OCI-LY1 (cell line): ENCODE measurements around the gene TAS2R30.

Experiments used
- H2AFZ ChIP-seq: fragments of 200-600 bp; sonication (generic), shearing (Covaris generic); 2 replicates; pipeline ENCODE4 v1.6.0; 2014; ENCODE audit warnings: antibody characterized with exemption, mild to moderate bottlenecking, low read length
- H3F3A ChIP-seq: fragments of 200-600 bp; sonication (generic), shearing (Covaris generic); 2 replicates; pipeline ENCODE4 v1.6.0; 2014; ENCODE audit warnings: mild to moderate bottlenecking, antibody characterized with exemption, low read length, moderate library complexity; ENCODE audit not compliant: insufficient read depth
- H3K27ac ChIP-seq: fragments of 200-600 bp; sonication (generic); 2 replicates; pipeline ENCODE4 v1.5.1; 2014; ENCODE audit warnings: low read length, mixed run types, mild to moderate bottlenecking, low read depth; ENCODE audit not compliant: poor library complexity, severe bottlenecking
- H3K27me3 ChIP-seq: fragments of 200-600 bp; sonication (generic); 2 replicates; pipeline ENCODE4 v1.6.0; 2014; ENCODE audit warnings: antibody characterized with exemption, mild to moderate bottlenecking, low read length, moderate library complexity; ENCODE audit not compliant: insufficient read depth
- H3K36me3 ChIP-seq: fragments of 200-600 bp; sonication (generic); 2 replicates; pipeline ENCODE4 v1.6.1; 2014; ENCODE audit warnings: mild to moderate bottlenecking, antibody characterized with exemption, low read length, moderate library complexity, mixed read lengths; ENCODE audit not compliant: insufficient read depth
- H3K4me1 ChIP-seq: fragments of 200-600 bp; sonication (generic); 2 replicates; pipeline ENCODE4 v1.5.1; 2014; ENCODE audit warnings: mild to moderate bottlenecking, low read length, moderate library complexity; ENCODE audit not compliant: insufficient read depth, severe bottlenecking
- H3K4me2 ChIP-seq: fragments of 200-600 bp; sonication (generic), shearing (Covaris generic); 2 replicates; pipeline ENCODE4 v1.6.1; 2014; ENCODE audit warnings: low read length
- H3K4me3 ChIP-seq: fragments of 200-600 bp; sonication (generic); 2 replicates; pipeline ENCODE4 v1.5.1; 2014; ENCODE audit warnings: low read length, low read depth, mild to moderate bottlenecking, mixed read lengths; ENCODE audit not compliant: poor library complexity, severe bottlenecking
- H3K79me2 ChIP-seq: fragments of 200-600 bp; shearing (Covaris generic); 2 replicates; pipeline ENCODE4 v1.6.1; 2016; ENCODE audit warnings: mixed run types, low read length, mixed read lengths; ENCODE audit not compliant: insufficient read depth
- H3K9ac ChIP-seq: fragments of 200-600 bp; sonication (generic), shearing (Covaris generic); 2 replicates; pipeline ENCODE4 v1.6.1; 2014; ENCODE audit warnings: mild to moderate bottlenecking, low read length, mixed read lengths
- H3K9me2 ChIP-seq: fragments of 200-600 bp; sonication (generic), shearing (Covaris generic); 2 replicates; pipeline ENCODE4 v1.6.1; 2014; ENCODE audit warnings: low read depth, mild to moderate bottlenecking, low read length, mixed read lengths
- H3K9me3 ChIP-seq: fragments of 200-600 bp; shearing (Covaris generic); 2 replicates; pipeline ENCODE4 v1.6.1; 2014; ENCODE audit warnings: low read length, mixed read lengths
- H4K20me1 ChIP-seq: fragments of 200-600 bp; sonication (generic), shearing (Covaris generic); 2 replicates; pipeline ENCODE4 v1.6.0; 2016; ENCODE audit warnings: mild to moderate bottlenecking, low read length; ENCODE audit not compliant: insufficient read depth
- CTCF ChIP-seq: fragments of 200-600 bp; sonication (generic), shearing (Covaris generic); IDR thresholded peaks from 2 replicates; pipeline ENCODE4 v1.5.1; 2017; ENCODE audit warnings: mild to moderate bottlenecking, antibody characterized with exemption, low read length, moderate library complexity, mixed read lengths
- EZH2 ChIP-seq: fragments of 200-600 bp; sonication (generic), shearing (Covaris generic); IDR thresholded peaks from 2 replicates; pipeline ENCODE4 v1.8.0; 2017; ENCODE audit warnings: borderline replicate concordance, mixed run types, mild to moderate bottlenecking, antibody characterized with exemption, low read length, moderate library complexity, mixed read lengths

The TAS2R30 gene

DNA sequence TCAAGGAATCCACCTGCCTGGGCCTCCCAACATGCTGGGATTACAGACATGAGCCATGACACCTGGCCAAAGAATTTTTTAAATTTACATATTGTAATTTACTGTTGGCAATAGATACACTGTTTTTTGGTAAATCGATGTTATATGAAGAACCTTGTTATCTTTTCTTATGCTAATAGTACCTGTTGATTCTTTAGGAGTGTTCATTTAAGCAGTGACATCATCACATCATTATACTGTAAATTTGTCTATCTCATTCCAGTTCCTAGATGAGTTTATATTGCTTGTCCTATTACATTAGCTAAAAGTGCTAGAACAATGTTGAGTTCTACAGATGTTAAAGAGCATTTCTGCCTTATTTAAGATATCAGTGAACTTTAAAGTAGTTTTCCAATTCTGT, 13.0 kb upstream of the TAS2R30 start:
- Histone ChIP-seq H3K9ac (no peak overlapping the region), H3K4me2 (no peak overlapping the region), H3K9me3 (0 out of 2 replicates have a peak, but pooled peaks cover 8% of the 10 kb centered on the region), H3K27me3 (no peaks in the 10 kb centered on the region), H4K20me1 (no peaks in the 10 kb centered on the region), H3K9me2 (no peaks in the 10 kb centered on the region), H3K36me3 (peaks cover 7% of the 10 kb centered on the region), H3K27ac (no peak overlapping the region), H2AFZ (no peak overlapping the region), H3F3A (no peaks in the 10 kb centered on the region), H3K4me3 (no peak overlapping the region), H3K79me2 (peaks cover 6% of the 10 kb centered on the region; the same call in 1 of the 2 replicates), H3K4me1 (no peaks in the 10 kb centered on the region)
- TF ChIP-seq EZH2 (no peak), CTCF (no peak)

GRCh38 chr12:11144297-11144696, 9.9 kb upstream of the TAS2R30 start:
- Histone ChIP-seq H3K79me2 (peaks cover 21% of the 10 kb centered on the region), H3F3A (no peaks in the 10 kb centered on the region), H3K27ac (no peak overlapping the region), H2AFZ (no peak overlapping the region), H3K9me3 (peaks cover 5% of the 10 kb centered on the region; the same call in 1 of the 2 replicates), H3K4me1 (no peaks in the 10 kb centered on the region), H3K9ac (no peak overlapping the region), H4K20me1 (no peaks in the 10 kb centered on the region), H3K4me3 (no peak overlapping the region), H3K27me3 (no peaks in the 10 kb centered on the region), H3K4me2 (no peak overlapping the region), H3K9me2 (no peaks in the 10 kb centered on the region), H3K36me3 (peaks cover 3% of the 10 kb centered on the region; the same call in 1 of the 2 replicates)
- TF ChIP-seq CTCF, result no peak
- no peak for TF ChIP-seq EZH2

GRCh38 chr12:11143352-11143751, 8.9 kb upstream of the TAS2R30 start:
- Histone ChIP-seq H3K36me3 (peaks cover 5% of the 10 kb centered on the region; the same call in 1 of the 2 replicates), H3K27me3 (no peaks in the 10 kb centered on the region), H3K4me3 (no peak overlapping the region), H3K79me2 (peaks cover 21% of the 10 kb centered on the region), H3K9me3 (peaks cover 5% of the 10 kb centered on the region; the same call in 1 of the 2 replicates), H2AFZ (no peak overlapping the region), H3K27ac (no peak overlapping the region), H3F3A (no peaks in the 10 kb centered on the region), H3K4me1 (no peaks in the 10 kb centered on the region), H3K9me2 (no peaks in the 10 kb centered on the region), H3K9ac (no peak overlapping the region), H4K20me1 (no peaks in the 10 kb centered on the region), H3K4me2 (no peak overlapping the region)
- no peak for TF ChIP-seq CTCF
- no peak for TF ChIP-seq EZH2
